DND-41 (cell line): ENCODE measurements around the gene MGAT4C.
"Not testable (repeated sequence)": the region's sequence is repeated elsewhere in the genome, so short reads cannot be mapped to it uniquely, and the experiment has no call there.

Source experiments
- ATAC-seq: fragments of 200-7000 bp; cut with Tn5 transposase; 3 replicates; pipeline ENCODE4 v1.9.1; 2021; ENCODE audit warnings: low read depth; ENCODE audit not compliant: insufficient read depth
- DNase-seq: peaks from one replicate; pipeline ENCODE4 v3.0.0-alpha.2; 2020
- H2AFZ ChIP-seq: 2 replicates; pipeline ENCODE4 v1.6.0; 2012; ENCODE audit warnings: low read depth, low read length
- H3K27ac ChIP-seq: 2 replicates; pipeline ENCODE4 v1.5.1; 2012; ENCODE audit warnings: low read length, inconsistent platforms
- H3K27me3 ChIP-seq: fragments of 200-600 bp; sonication (generic); 2 replicates; pipeline ENCODE4 v1.6.0; 2012; ENCODE audit warnings: low read length, mild to moderate bottlenecking, inconsistent platforms; ENCODE audit not compliant: insufficient read depth, poor library complexity
- H3K36me3 ChIP-seq: 2 replicates; pipeline ENCODE4 v1.5.1; 2012; ENCODE audit warnings: low read length, inconsistent platforms; ENCODE audit not compliant: insufficient read depth
- H3K4me1 ChIP-seq: 2 replicates; pipeline ENCODE4 v1.5.1; 2012; ENCODE audit warnings: mild to moderate bottlenecking, low read length; ENCODE audit not compliant: insufficient read depth
- H3K4me2 ChIP-seq: 2 replicates; pipeline ENCODE4 v1.6.0; 2012; ENCODE audit warnings: mild to moderate bottlenecking, moderate library complexity, low read length, inconsistent platforms; ENCODE audit not compliant: insufficient read depth
- H3K4me3 ChIP-seq, 2 experiments: fragments of 200-600 bp in 1 of 2; shearing (Covaris generic) in 1 of 2; 2 replicates each; pipeline ENCODE4 v1.5.1; 2012 to 2016; ENCODE audit warnings: inconsistent platforms in 2 of 2, low read length in 2 of 2, mild to moderate bottlenecking in 2 of 2, low read depth in 1 of 2, moderate library complexity in 1 of 2
- H3K79me2 ChIP-seq: 2 replicates; pipeline ENCODE4 v1.6.0; 2012; ENCODE audit warnings: low read length, inconsistent platforms; ENCODE audit not compliant: insufficient read depth
- H3K9ac ChIP-seq: 2 replicates; pipeline ENCODE4 v1.6.0; 2012; ENCODE audit warnings: low read depth, mild to moderate bottlenecking, inconsistent platforms, low read length, moderate library complexity
- H3K9me3 ChIP-seq: 2 replicates; pipeline ENCODE4 v1.5.1; 2012; ENCODE audit warnings: low read length, moderate library complexity, mild to moderate bottlenecking, inconsistent platforms; ENCODE audit not compliant: insufficient read depth, severe bottlenecking
- H4K20me1 ChIP-seq: 2 replicates; pipeline ENCODE4 v1.6.0; 2012; ENCODE audit warnings: low read length; ENCODE audit not compliant: insufficient read depth
- CTCF ChIP-seq: IDR thresholded peaks from 2 replicates; pipeline ENCODE4 v1.5.1; 2012; ENCODE audit warnings: borderline replicate concordance, low read length, moderate library complexity, mild to moderate bottlenecking; ENCODE audit not compliant: poor library complexity, severe bottlenecking; ENCODE audit errors: extremely low read depth
- EZH2 ChIP-seq: IDR thresholded peaks from 3 replicates; pipeline ENCODE4 v1.6.1; 2012; ENCODE audit warnings: borderline replicate concordance, low read depth, mild to moderate bottlenecking, moderate library complexity, low read length, inconsistent platforms; ENCODE audit not compliant: severe bottlenecking

Gene MGAT4C

GRCh38 chr12:86256163-86256562, at the start of gene MGAT4C:
MGAT4C (minus strand) TSS chr12:86256391.
- H3K4me3 ChIP-seq, result no peak within 1 kb of the TSS
- TF ChIP-seq EZH2 (no peak), CTCF (no peak)
- H3K4me1 ChIP-seq, result no peaks in the 10 kb centered on the region
- no peaks in the 10 kb centered on the region for H3K36me3 ChIP-seq
- H3K27ac ChIP-seq, result no peak within 1 kb of the TSS
- no peak for DNase-seq
- H3K27me3 ChIP-seq, result no peaks in the 10 kb centered on the region
- H3K9me3 ChIP-seq, result no peaks in the 10 kb centered on the region
- H2AFZ ChIP-seq, result no peak within 1 kb of the TSS
- no peak within 1 kb of the TSS for H3K9ac ChIP-seq
- no peak within 1 kb of the TSS for H3K4me2 ChIP-seq
- no peaks in the 10 kb centered on the region for H4K20me1 ChIP-seq
- no peaks in the 10 kb centered on the region for H3K79me2 ChIP-seq
- no peak for ATAC-seq

GRCh38 chr12:86296396-86296795, 40.2 kb upstream of the MGAT4C start:
- H3K79me2 ChIP-seq, H3K4me3 ChIP-seq, H3K27ac ChIP-seq, DNase-seq, H4K20me1 ChIP-seq, H3K4me2 ChIP-seq, H3K36me3 ChIP-seq, H3K27me3 ChIP-seq, H3K4me1 ChIP-seq, H3K9me3 ChIP-seq, H3K9ac ChIP-seq, ATAC-seq, H2AFZ ChIP-seq: not testable (repeated sequence)

GRCh38 chr12:86293682-86294240, 37.6 kb upstream of the MGAT4C start:
- H3K27ac ChIP-seq, result no peak overlapping the region
- H4K20me1 ChIP-seq, result no peaks in the 10 kb centered on the region
- no peak overlapping the region for H2AFZ ChIP-seq
- no peaks in the 10 kb centered on the region for H3K9me3 ChIP-seq
- H3K4me3 ChIP-seq, result no peak overlapping the region
- ATAC-seq (no peak), DNase-seq (no peak)
- TF ChIP-seq CTCF, result no peak
- TF ChIP-seq EZH2, result no peak
- no peaks in the 10 kb centered on the region for H3K4me1 ChIP-seq
- no peak overlapping the region for H3K9ac ChIP-seq
- H3K27me3 ChIP-seq, result no peaks in the 10 kb centered on the region
- no peaks in the 10 kb centered on the region for H3K36me3 ChIP-seq
- no peak overlapping the region for H3K4me2 ChIP-seq
- H3K79me2 ChIP-seq, result no peaks in the 10 kb centered on the region

- no peaks in the 10 kb centered on the region for H3K4me1 ChIP-seq
- H4K20me1 ChIP-seq, result no peaks in the 10 kb centered on the region
- no peak overlapping the region for H2AFZ ChIP-seq
- H3K9me3 ChIP-seq, result no peaks in the 10 kb centered on the region
- ATAC-seq (no peak), DNase-seq (no peak)
- no peak overlapping the region for H3K4me3 ChIP-seq
- no peaks in the 10 kb centered on the region for H3K27me3 ChIP-seq
- TF ChIP-seq CTCF (no peak), EZH2 (no peak)
- no peak overlapping the region for H3K9ac ChIP-seq
- H3K27ac ChIP-seq, result no peak overlapping the region
- no peak overlapping the region for H3K4me2 ChIP-seq
- no peaks in the 10 kb centered on the region for H3K79me2 ChIP-seq
- H3K36me3 ChIP-seq, result no peaks in the 10 kb centered on the region
These were observed 36.3 kb upstream of the MGAT4C start for GRCh38 chr12:86292480-86292879.
